Fibroblast of lung (primary cell): Measurements from ENCODE around the gene THSD7A. TPM values are rescaled to one million over a fixed set of nuclear protein-coding genes. Genes with fewer than 3 reads are reported as not detected.

Source experiments
- DNase-seq, 2 donors: peaks; one replicate each; pipeline versions ENCODE4 v3.0.0 to v3.0.0-alpha.2; 2010; ENCODE audit warnings: low read depth in 2 of 2
- H2AFZ ChIP-seq: 2 replicates; pipeline ENCODE4 v1.5.1; 2012; ENCODE audit warnings: low read length, control low read depth, inconsistent platforms
- H3K27ac ChIP-seq: 2 replicates; pipeline ENCODE4 v1.5.1; 2011; ENCODE audit warnings: low read length, control low read depth; ENCODE audit not compliant: insufficient read depth
- H3K27me3 ChIP-seq: 2 replicates; pipeline ENCODE4 v1.5.1; 2011; ENCODE audit warnings: mild to moderate bottlenecking, low read length; ENCODE audit not compliant: control insufficient read depth, insufficient read depth
- H3K36me3 ChIP-seq: 2 replicates; pipeline ENCODE4 v1.5.1; 2011; ENCODE audit warnings: low read length; ENCODE audit not compliant: control insufficient read depth, insufficient read depth
- H3K4me1 ChIP-seq: 2 replicates; pipeline ENCODE4 v1.5.1; 2011; ENCODE audit warnings: low read length; ENCODE audit not compliant: control insufficient read depth, insufficient read depth; ENCODE audit errors: extremely low read depth
- H3K4me2 ChIP-seq: 2 replicates; pipeline ENCODE4 v1.5.1; 2011; ENCODE audit warnings: low read length, control low read depth; ENCODE audit not compliant: insufficient read depth; ENCODE audit errors: extremely low read depth
- H3K4me3 ChIP-seq, 4 experiments: fragments of 200-600 bp in 1 of 4; sonication (generic) in 1 of 4; replicated peaks in 1 of 4; 2 replicates each; pipeline ENCODE4 v1.5.1; 2011 to 2016; ENCODE audit warnings: low read length in 4 of 4, low read depth in 3 of 4, mild to moderate bottlenecking in 3 of 4, control low read depth in 2 of 4, inconsistent platforms in 1 of 4, mixed read lengths in 1 of 4; ENCODE audit not compliant: insufficient read depth in 1 of 4; ENCODE audit errors: control extremely low read depth in 1 of 4
- H3K79me2 ChIP-seq: 2 replicates; pipeline ENCODE4 v1.5.1; 2012; ENCODE audit warnings: mild to moderate bottlenecking, low read length, inconsistent platforms; ENCODE audit not compliant: control insufficient read depth, insufficient read depth
- H3K9ac ChIP-seq: 2 replicates; pipeline ENCODE4 v1.5.1; 2011; ENCODE audit warnings: mild to moderate bottlenecking, low read length, control low read depth; ENCODE audit not compliant: insufficient read depth
- H3K9me3 ChIP-seq: 2 replicates; pipeline ENCODE4 v1.5.1; 2012; ENCODE audit warnings: low read depth, low read length; ENCODE audit not compliant: control insufficient read depth, insufficient read depth
- H4K20me1 ChIP-seq: 2 replicates; pipeline ENCODE4 v1.5.1; 2011; ENCODE audit warnings: low read length; ENCODE audit not compliant: control insufficient read depth, insufficient read depth; ENCODE audit errors: extremely low read depth
- EZH2 ChIP-seq: IDR thresholded peaks from 2 replicates; pipeline ENCODE4 v1.5.1; 2012; ENCODE audit warnings: low read length, control low read depth, mild to moderate bottlenecking; ENCODE audit errors: missing control alignments
- polyA plus RNA-seq, 2 donors: library from polyadenylated mRNA; depleted of rRNA in 1 of 2; stranded (reverse) in 1 of 2; unstranded in 1 of 2; fragments of >200 nt; gene quantifications; 2 replicates each; pipeline ENCODE4 v1.2.1, GENCODE V29; 2011 to 2012; ENCODE audit warnings: missing spikeins in 1 of 2
- total RNA-seq: library from RNA; depleted of rRNA; stranded (reverse); fragments of >200 nt; gene quantifications from 2 replicates; pipeline ENCODE4 v1.2.1, GENCODE V29; 2014
- TF ChIP-seq, protein P1 (sequence below), 2 donors: IDR thresholded peaks in 1 of 2; conservative IDR thresholded peaks in 1 of 2; 1 replicate in 1 of 2; 2 replicates in 1 of 2; pipeline ENCODE4 v1.5.1; 2011 to 2012; ENCODE audit warnings: low read length in 2 of 2, control low read depth in 1 of 2, inconsistent platforms in 1 of 2, low read depth in 1 of 2, mild to moderate bottlenecking in 1 of 2

The THSD7A gene
- total and polyA plus RNA-seq, 2 donors (not counting 1 experiment from before 2014, with no cell fraction given) = 0.02 to 0.83 TPM

DNA sequence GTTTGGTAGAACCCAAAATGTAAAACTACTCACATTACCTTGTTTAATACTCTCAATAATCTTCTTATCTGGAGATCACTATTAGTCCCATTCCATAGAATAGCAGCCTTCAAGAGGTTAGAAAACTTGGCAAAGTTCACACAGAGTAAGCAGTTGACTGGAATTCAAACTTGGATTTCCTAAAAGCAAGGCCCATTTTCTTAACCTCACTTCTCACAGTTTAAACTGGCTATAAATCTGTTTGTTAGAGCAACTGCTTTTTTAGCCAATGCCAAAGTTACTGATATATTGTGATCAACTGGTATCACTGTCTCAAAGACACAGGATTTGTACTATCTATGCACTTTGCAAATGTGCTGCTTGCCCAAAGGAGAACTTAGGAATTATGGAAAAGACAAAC lies 230.2 kb downstream of the THSD7A start:
- TF ChIP-seq EZH2 = no peak
- Histone ChIP-seq H3K79me2 (no peaks in the 10 kb centered on the region), H4K20me1 (no peaks in the 10 kb centered on the region), H3K4me3 (no peak overlapping the region), H3K4me2 (no peak overlapping the region), H3K27ac (no peak overlapping the region), H3K36me3 (no peaks in the 10 kb centered on the region), H3K9ac (no peak overlapping the region), H3K9me3 (no peaks in the 10 kb centered on the region), H2AFZ (no peak overlapping the region), H3K4me1 (no peaks in the 10 kb centered on the region), H3K27me3 (no peaks in the 10 kb centered on the region)
- no peak for DNase-seq

DNA sequence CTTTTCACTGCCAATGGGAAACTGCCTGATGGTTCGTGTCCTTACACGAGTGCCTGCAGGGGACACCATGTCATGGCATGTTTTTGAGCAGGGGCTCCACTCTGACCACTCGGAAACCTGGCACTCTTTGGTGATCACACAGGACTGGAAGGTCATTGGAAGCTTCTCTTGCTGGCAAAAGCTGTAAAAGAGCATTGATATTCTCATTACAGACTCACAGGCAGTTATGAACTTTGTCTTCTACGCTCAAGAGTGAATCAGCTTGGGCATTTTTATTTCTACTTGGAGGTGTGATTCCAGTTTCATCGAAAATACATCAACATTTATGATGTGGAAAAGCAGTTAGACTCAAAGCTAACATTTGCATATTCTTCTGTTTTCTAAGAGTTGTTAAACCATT lies 238.7 kb downstream of the THSD7A start:
- H3K36me3 ChIP-seq = no peaks in the 10 kb centered on the region
- no peaks in the 10 kb centered on the region for H3K4me1 ChIP-seq
- no peaks in the 10 kb centered on the region for H3K79me2 ChIP-seq
- H2AFZ ChIP-seq = no peak overlapping the region
- no peaks in the 10 kb centered on the region for H3K9me3 ChIP-seq
- no peak overlapping the region for H3K4me2 ChIP-seq
- DNase-seq = no peak
- no peaks in the 10 kb centered on the region for H4K20me1 ChIP-seq
- no peak overlapping the region for H3K27ac ChIP-seq
- H3K9ac ChIP-seq = no peak overlapping the region
- no peaks in the 10 kb centered on the region for H3K27me3 ChIP-seq
- H3K4me3 ChIP-seq = no peak overlapping the region
- TF ChIP-seq, protein P1, sequence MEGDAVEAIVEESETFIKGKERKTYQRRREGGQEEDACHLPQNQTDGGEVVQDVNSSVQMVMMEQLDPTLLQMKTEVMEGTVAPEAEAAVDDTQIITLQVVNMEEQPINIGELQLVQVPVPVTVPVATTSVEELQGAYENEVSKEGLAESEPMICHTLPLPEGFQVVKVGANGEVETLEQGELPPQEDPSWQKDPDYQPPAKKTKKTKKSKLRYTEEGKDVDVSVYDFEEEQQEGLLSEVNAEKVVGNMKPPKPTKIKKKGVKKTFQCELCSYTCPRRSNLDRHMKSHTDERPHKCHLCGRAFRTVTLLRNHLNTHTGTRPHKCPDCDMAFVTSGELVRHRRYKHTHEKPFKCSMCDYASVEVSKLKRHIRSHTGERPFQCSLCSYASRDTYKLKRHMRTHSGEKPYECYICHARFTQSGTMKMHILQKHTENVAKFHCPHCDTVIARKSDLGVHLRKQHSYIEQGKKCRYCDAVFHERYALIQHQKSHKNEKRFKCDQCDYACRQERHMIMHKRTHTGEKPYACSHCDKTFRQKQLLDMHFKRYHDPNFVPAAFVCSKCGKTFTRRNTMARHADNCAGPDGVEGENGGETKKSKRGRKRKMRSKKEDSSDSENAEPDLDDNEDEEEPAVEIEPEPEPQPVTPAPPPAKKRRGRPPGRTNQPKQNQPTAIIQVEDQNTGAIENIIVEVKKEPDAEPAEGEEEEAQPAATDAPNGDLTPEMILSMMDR (conservative IDR thresholded peaks at IDR 0.05 in 1 of 2, IDR thresholded peaks at IDR 0.05 in 1 of 2; ENCODE audit: low read depth in 1 of 2, low read length in 2 of 2) = no peak
- no peak for TF ChIP-seq EZH2

DNA sequence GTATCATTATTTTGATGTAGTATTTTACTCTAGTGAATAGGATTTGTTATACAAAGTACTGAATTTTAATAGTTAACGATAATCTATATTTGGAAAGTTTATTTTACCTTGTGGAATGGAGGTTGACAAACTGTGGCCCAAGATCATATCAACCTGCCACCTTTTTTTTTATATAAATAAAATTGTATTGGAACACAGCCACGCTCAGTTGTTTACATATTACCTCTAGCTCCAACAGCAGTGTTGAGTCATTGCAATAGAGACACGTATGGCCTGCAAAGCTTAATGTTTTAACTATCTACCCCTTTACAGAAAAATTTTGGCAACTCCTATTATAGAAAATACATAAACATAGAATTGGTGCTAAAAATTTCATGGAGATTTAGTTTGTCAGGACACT lies 239.3 kb downstream of the THSD7A start:
- Histone ChIP-seq H4K20me1 (no peaks in the 10 kb centered on the region), H3K4me2 (no peak overlapping the region), H3K9me3 (no peaks in the 10 kb centered on the region), H3K27me3 (no peaks in the 10 kb centered on the region), H3K4me1 (no peaks in the 10 kb centered on the region), H3K36me3 (no peaks in the 10 kb centered on the region), H3K4me3 (no peak overlapping the region), H3K9ac (no peak overlapping the region), H3K27ac (no peak overlapping the region), H2AFZ (no peak overlapping the region), H3K79me2 (no peaks in the 10 kb centered on the region)
- DNase-seq = peak; percentile 4 to 8
- TF ChIP-seq, protein P1 (conservative IDR thresholded peaks at IDR 0.05 in 1 of 2, IDR thresholded peaks at IDR 0.05 in 1 of 2; ENCODE audit: low read depth in 1 of 2, low read length in 2 of 2) = no peak
- no peak for TF ChIP-seq EZH2
